ENCODE measurements around the gene SERPINB8. TPM values are rescaled to one million over a fixed set of nuclear protein-coding genes. Genes with fewer than 3 reads are reported as not detected.

The SERPINB8 gene
- total RNA-seq, 4 donors from 2014 or later = 6.4 to 16.6 (median 11.5) TPM

DNA sequence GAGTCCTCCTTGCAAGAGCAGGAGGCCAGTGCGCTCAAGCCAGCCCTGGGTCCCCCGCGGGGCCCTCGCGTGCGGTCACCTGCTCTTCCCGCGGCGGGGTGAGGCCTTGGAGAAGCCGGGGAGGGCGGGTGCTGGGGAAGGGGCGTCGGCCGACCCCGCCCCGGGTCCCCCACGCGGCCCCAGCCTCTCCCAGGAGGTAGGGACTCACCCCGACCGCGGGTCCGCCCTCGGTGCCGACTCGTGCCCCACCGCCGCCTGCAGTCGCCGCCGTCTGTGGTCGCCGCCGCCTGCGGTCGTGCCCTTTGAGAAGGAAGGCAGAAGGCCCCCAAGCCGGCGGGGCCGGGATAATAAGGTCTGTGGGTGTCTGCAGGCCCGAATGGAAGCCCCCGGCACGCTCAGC is 32.7 kb downstream of the SERPINB8 start:
- peaks cover 0 to 3% (median 0%) of the 10 kb centered on the region in 3 donors for H3K9me3 ChIP-seq
- no peak overlapping the region for H3K4me3 ChIP-seq
- no peak overlapping the region for H3K27ac ChIP-seq
- ATAC-seq = no peak
- no peaks in the 10 kb centered on the region for H3K36me3 ChIP-seq
- TF ChIP-seq POLR2AphosphoS5 (IDR thresholded peaks at IDR 0.05) (no peak), EP300 (IDR thresholded peaks at IDR 0.05) (no peak), POLR2A (IDR thresholded peaks at IDR 0.05) (no peak)
- TF ChIP-seq, protein P1, sequence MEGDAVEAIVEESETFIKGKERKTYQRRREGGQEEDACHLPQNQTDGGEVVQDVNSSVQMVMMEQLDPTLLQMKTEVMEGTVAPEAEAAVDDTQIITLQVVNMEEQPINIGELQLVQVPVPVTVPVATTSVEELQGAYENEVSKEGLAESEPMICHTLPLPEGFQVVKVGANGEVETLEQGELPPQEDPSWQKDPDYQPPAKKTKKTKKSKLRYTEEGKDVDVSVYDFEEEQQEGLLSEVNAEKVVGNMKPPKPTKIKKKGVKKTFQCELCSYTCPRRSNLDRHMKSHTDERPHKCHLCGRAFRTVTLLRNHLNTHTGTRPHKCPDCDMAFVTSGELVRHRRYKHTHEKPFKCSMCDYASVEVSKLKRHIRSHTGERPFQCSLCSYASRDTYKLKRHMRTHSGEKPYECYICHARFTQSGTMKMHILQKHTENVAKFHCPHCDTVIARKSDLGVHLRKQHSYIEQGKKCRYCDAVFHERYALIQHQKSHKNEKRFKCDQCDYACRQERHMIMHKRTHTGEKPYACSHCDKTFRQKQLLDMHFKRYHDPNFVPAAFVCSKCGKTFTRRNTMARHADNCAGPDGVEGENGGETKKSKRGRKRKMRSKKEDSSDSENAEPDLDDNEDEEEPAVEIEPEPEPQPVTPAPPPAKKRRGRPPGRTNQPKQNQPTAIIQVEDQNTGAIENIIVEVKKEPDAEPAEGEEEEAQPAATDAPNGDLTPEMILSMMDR (IDR thresholded peaks at IDR 0.05) = no peak
- peaks cover 27% of the 10 kb centered on the region for H3K27me3 ChIP-seq
- no peaks in the 10 kb centered on the region for H3K4me1 ChIP-seq
- WGBS, 2 donors (ENCODE audit: low coverage in 1 of 2) = no CpG with 5 or more reads among the region's 41 CpGs

DNA sequence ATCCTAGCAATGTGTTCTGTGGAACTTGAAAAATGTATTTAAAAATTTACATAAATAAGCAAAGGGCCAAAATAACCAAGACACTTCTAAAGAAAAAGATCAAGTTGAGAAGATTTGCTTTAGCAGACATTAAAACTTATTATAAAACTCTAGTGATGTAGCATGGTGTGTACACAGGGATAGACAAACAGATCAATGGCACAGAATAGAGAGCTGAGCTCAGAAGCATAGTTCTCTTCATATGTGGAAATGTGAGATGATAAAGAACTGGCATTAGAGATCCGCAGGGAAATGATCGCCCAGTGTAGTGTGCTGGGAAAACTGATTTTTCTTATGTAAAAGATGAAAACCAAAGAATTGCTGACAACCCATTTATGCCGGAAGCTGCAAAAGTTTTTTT is 39.4 kb downstream of the SERPINB8 start:
- Histone ChIP-seq H3K27ac (no peak overlapping the region), H3K27me3 (no peaks in the 10 kb centered on the region), H3K36me3 (no peaks in the 10 kb centered on the region), H3K4me1 (no peaks in the 10 kb centered on the region), H3K4me3 (no peak overlapping the region), H3K9me3 (no peaks in the 10 kb centered on the region)
- TF ChIP-seq, protein P1 (IDR thresholded peaks at IDR 0.05) = no peak
- TF ChIP-seq EP300 (IDR thresholded peaks at IDR 0.05) (no peak), POLR2A (IDR thresholded peaks at IDR 0.05) (no peak), POLR2AphosphoS5 (IDR thresholded peaks at IDR 0.05) (no peak)
- WGBS, 2 donors (ENCODE audit: low coverage in 1 of 2) = 92% methylated on average over 3 of the region's 3 CpGs
- no peak for ATAC-seq

DNA sequence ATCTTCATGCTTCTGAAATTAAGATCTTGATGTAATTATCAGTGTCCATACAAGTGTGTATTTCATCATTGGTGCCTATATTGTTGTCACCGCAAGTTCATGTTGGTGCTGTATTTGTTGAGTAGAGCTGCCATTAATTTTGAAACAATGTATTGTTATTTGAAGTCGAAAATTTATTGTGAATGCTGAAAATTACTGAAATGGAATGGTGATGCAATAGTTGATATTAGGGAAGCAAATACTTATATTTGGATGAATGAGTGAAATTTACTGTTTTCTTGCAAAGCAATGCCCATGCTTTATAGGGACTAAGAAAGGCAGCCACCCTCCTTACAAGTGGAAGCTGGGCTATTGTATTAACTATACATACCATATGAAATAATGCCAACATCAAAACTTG is 41.6 kb downstream of the SERPINB8 start:
- H3K27me3 ChIP-seq = no peaks in the 10 kb centered on the region
- 77 to 90% methylated on average over 2 of the region's 2 CpGs for WGBS, 2 donors (ENCODE audit: low coverage in 1 of 2)
- no peak overlapping the region for H3K4me3 ChIP-seq
- no peaks in the 10 kb centered on the region for H3K36me3 ChIP-seq
- no peaks in the 10 kb centered on the region for H3K9me3 ChIP-seq
- TF ChIP-seq, protein P1 (IDR thresholded peaks at IDR 0.05) = no peak
- TF ChIP-seq EP300 (IDR thresholded peaks at IDR 0.05) (no peak), POLR2AphosphoS5 (IDR thresholded peaks at IDR 0.05) (no peak), POLR2A (IDR thresholded peaks at IDR 0.05) (no peak)
- no peak for ATAC-seq
- no peaks in the 10 kb centered on the region for H3K4me1 ChIP-seq
- no peak overlapping the region for H3K27ac ChIP-seq

DNA sequence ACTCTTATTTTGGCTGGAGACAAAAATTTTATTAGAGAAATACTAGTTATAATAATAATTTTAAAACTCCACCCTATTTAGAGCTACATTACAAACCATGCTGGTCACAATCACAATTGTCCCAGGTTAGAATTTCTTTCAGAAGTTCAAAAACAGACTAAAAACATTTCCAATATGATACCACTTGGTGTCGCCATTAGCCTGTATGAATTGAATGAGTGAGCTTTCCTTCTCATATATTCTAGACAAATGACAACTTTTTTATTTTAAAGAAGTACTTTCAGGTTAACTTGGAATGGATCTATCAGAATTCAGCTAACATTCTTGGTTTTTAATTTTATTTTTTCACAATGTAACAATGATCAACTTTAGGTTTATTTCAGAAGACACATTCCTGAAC is 48.0 kb downstream of the SERPINB8 start:
- Histone ChIP-seq H3K4me3 (no peak overlapping the region), H3K9me3 (no peaks in the 10 kb centered on the region), H3K36me3 (no peaks in the 10 kb centered on the region), H3K4me1 (no peaks in the 10 kb centered on the region), H3K27ac (no peak overlapping the region), H3K27me3 (no peaks in the 10 kb centered on the region)
- 5 to 11% methylated on average over 1 of the region's 1 CpG for WGBS, 2 donors (ENCODE audit: low coverage in 1 of 2)
- TF ChIP-seq, protein P1 (IDR thresholded peaks at IDR 0.05) = peak in 2 of 4 experiments; percentile 4 to 33
- TF ChIP-seq POLR2A (IDR thresholded peaks at IDR 0.05) = no peak
- ATAC-seq = no peak

DNA sequence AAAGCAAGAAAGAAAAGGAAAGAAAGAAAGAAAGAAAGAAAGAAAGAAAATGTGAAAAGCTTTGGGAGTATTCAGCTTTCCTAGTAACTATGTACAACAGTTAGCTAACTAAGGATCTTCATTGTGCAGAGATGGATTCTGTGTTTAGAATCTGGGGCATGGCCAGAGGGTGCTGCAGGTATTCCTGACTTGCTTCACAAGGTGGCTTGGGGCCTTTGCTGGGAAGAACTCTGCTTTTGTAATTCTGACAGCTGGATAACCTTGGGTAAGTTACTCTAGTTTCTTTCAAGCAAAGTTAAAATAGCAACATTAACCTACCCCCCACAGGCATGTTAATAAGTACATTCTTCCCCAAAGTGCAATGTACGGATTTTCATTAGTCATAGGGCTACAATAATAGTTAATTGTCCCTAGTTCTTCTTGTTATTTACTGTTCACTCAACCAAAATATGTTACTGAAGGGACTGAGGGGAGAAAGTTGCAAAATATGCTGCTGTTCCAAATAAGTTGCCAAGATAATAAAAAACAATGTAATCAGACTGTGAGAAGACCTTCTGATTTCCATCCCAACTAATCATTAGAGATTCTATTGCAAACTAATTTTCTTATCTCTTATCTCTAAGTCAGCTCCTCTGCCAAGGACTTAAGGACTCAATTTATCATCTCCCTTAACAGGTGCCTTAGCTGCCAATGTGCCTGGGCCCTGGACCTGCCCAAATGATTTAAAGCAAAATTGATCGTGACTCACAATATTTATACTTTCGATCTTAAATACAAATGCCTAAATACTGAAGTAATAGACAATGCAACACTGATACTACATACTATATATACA is 50.3 kb downstream of the SERPINB8 start:
- Histone ChIP-seq H3K36me3 (no peaks in the 10 kb centered on the region), H3K4me1 (no peaks in the 10 kb centered on the region), H3K27ac (no peak overlapping the region), H3K9me3 (no peaks in the 10 kb centered on the region), H3K4me3 (no peak overlapping the region), H3K27me3 (no peaks in the 10 kb centered on the region)
- WGBS, 2 donors (ENCODE audit: low coverage in 1 of 2) = 60 to 70% methylated on average over 1 to 3 of the region's 3 CpGs
- TF ChIP-seq EP300 (IDR thresholded peaks at IDR 0.05) (no peak), POLR2AphosphoS5 (IDR thresholded peaks at IDR 0.05) (no peak), POLR2A (IDR thresholded peaks at IDR 0.05) (no peak)
- TF ChIP-seq, protein P1 (IDR thresholded peaks at IDR 0.05) = no peak
- no peak for ATAC-seq
